Omental fat pad (tissue), 4 donors: ENCODE results near the gene PDCL3. TPM values are rescaled to one million over a fixed set of nuclear protein-coding genes. Genes with fewer than 3 reads are reported as not detected.

Experiments
- ATAC-seq: fragments of 150-250 bp; one replicate; pipeline ENCODE4 v1.9.1; 2016; ENCODE audit warnings: mild to moderate bottlenecking, moderate library complexity; ENCODE audit not compliant: low FRiP score
- DNase-seq: peaks from one replicate; pipeline ENCODE4 v3.0.0-alpha.2; 2019; ENCODE audit warnings: low spot score
- CTCF ChIP-seq, 3 donors: fragments of 450-650 bp; IDR thresholded peaks; one replicate each; pipeline ENCODE4 v1.5.1; 2016 to 2017; ENCODE audit warnings: antibody characterized with exemption in 3 of 3, mild to moderate bottlenecking in 3 of 3, moderate library complexity in 2 of 3
- total RNA-seq, 4 donors: library from RNA; depleted of rRNA; stranded (reverse); fragments of >200 nt; gene quantifications; one replicate each; pipeline ENCODE4 v1.1.0, GENCODE V29; 2016

Gene PDCL3
- total RNA-seq, 4 donors from 2014 or later, result 11.3 to 17.4 (median 14.0) TPM

DNA sequence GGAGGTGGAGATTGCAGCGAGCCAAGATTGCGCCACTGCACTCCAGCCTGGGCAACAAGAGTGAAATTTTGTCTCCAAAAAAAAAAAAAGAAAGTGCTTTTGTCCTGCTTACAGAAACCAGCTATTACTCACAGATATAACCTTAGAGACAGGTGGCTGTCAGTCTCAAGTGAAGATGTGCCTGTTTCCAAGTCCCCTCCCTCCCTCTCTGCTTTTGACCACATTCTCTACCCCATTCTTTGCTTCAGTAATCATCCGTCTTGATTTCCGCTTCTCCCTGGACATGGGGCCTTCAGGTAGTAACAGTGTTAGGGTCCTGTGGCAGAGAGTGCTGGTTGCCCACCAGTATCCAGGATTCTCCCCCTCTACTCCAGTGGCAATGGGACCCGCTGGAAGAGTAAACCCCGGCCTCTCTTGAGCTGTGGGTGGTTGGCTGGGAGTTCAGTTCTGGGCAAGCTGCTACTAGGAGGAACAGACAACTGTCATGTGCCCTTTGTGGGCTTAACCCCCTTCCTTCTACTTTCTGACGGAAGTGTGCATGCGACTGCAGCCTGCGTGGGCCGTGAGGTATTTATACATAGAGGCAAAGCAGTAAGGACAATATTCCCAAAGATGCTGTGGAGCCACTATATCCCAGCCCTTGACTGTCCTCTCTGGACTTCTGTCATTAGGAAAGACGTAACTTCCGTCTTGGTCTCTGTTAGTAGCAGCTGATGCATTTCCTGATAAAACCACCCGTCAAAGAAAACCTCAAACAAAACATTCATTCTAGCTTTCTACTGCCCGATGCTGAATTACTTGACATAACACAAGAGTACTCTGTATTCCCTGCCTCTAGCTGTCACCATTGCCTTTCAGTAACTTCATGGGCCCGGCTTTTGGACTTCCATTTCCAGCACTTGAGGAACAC, 17.8 kb downstream of the PDCL3 start:
- DNase-seq (no peak), ATAC-seq (peak; percentile 39)
- TF ChIP-seq CTCF (IDR thresholded peaks at IDR 0.05), result no peak

DNA sequence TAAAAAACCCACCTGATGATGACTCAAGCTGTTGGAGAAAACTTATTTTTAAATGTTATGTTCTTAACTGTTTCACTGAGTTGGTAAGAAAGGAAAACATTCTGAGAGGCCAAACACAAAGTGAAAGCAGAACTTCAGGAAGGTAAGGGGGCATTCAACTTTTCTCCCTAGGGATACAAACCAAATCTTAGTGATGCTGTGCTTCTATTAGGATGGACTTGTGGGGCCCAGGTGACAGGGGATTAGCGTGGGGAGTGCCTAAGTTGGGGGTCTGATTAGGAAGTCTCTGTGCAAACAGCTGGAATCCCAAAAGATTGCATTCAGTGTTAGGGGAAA, 18.5 kb downstream of the PDCL3 start:
- no peak for ATAC-seq
- TF ChIP-seq CTCF (IDR thresholded peaks at IDR 0.05), result no peak
- no peak for DNase-seq

GRCh38 chr2:100584816-100585215, 22.0 kb downstream of the PDCL3 start:
- no peak for ATAC-seq

DNA sequence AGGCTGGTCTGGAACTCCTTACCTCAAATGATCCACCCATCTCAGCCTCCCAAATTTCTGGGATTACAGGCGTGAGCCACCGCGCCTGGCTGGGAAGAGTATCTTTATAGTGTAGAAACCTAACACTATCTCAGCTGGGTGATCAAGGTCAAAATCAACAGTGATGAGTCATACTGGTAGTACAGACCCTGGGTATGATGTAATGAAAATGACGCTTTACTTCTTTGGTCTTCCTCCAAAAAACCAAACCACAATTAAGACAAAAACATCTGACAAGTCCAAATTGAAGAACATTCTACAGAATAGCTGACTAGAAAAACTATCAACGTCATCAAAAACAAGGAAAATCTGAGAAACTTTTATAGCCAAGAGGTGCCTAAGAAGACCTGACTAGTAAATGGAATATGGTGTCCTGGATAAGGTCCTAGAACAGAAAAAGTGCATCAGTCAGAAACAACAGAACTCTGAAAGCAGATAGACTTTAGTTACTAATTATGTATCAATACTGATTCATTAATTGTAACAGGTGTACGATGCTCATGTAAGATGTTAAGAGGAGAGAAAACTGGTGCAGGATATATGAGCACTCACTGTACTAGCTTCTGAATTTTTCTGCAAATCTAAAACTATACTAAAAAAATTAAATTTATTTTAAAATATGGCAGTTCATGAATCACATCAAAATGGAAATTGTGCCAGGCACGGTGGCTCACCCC, 25.4 kb downstream of the PDCL3 start:
- TF ChIP-seq CTCF (IDR thresholded peaks at IDR 0.05), result no peak
- DNase-seq, result no peak
- ATAC-seq, result no peak

More at GRCh38 chr2:100584816-100585215, 22.0 kb downstream of the PDCL3 start:
- DNase-seq, result no peak
- no peak for TF ChIP-seq CTCF (IDR thresholded peaks at IDR 0.05)

- ATAC-seq (no peak), DNase-seq (no peak)
- no peak for TF ChIP-seq CTCF (IDR thresholded peaks at IDR 0.05)
Measured at GRCh38 chr2:100589527-100589926, 26.7 kb downstream of the PDCL3 start.

DNA sequence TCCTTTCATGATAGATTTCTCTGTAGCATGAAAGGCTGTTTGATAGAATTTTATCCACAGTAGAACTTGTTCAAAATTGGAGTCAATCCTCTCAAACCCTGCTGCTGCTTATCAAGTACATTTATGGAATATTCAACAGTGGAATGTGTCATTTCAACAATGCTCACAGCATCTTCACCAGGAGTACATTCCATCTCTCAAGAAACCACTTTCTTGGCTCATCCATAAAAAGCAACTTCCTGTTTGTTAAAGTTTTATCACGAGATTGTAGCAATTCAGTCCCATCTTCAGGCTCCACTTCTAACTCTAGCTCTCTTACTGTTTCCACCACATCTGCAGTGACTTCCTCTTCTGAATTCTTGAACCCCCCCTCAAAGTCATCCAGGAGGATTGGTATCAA, 29.4 kb downstream of the PDCL3 start:
- no peak for DNase-seq
- TF ChIP-seq CTCF (IDR thresholded peaks at IDR 0.05), result no peak
- no peak for ATAC-seq
